Measurements from ENCODE around the gene FYB2. TPM values are rescaled to one million over a fixed set of nuclear protein-coding genes. Genes with fewer than 3 reads are reported as not detected.

Gene FYB2
- total RNA-seq, 1 donor from 2014 or later: not detected

DNA sequence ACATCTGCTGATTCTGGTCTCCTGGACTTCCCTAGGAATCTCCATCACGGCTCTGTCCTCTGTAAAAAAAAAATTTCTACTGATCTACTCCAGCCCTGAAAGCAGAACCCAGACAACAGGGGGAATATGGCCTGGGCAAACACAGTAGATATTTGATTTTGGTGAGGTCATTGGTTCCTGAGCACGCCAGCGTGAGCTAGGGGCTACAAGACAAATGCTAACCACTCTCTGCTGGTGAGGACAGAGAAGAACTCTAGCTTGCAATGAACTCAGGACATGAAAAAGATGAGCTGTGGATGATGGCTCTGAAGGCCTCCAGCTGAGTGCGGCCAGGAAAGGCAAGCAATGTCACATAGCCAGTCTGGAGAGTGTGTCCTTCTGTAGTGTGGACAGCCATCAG, 17.2 kb upstream of the FYB2 start:
- no peak for DNase-seq
- H3K27ac Mint-ChIP-seq (ENCODE audit: unreplicated experiment): no peak overlapping the region
- peaks cover 8% of the 10 kb centered on the region for H3K4me1 Mint-ChIP-seq (ENCODE audit: low read depth, unreplicated experiment)
- H3K27me3 Mint-ChIP-seq (ENCODE audit: unreplicated experiment): peaks cover 4% of the 10 kb centered on the region
- TF ChIP-seq, protein P1, sequence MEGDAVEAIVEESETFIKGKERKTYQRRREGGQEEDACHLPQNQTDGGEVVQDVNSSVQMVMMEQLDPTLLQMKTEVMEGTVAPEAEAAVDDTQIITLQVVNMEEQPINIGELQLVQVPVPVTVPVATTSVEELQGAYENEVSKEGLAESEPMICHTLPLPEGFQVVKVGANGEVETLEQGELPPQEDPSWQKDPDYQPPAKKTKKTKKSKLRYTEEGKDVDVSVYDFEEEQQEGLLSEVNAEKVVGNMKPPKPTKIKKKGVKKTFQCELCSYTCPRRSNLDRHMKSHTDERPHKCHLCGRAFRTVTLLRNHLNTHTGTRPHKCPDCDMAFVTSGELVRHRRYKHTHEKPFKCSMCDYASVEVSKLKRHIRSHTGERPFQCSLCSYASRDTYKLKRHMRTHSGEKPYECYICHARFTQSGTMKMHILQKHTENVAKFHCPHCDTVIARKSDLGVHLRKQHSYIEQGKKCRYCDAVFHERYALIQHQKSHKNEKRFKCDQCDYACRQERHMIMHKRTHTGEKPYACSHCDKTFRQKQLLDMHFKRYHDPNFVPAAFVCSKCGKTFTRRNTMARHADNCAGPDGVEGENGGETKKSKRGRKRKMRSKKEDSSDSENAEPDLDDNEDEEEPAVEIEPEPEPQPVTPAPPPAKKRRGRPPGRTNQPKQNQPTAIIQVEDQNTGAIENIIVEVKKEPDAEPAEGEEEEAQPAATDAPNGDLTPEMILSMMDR (IDR thresholded peaks at IDR 0.05; ENCODE audit: partially characterized antibody, unreplicated experiment): no peak
- H3K9me3 Mint-ChIP-seq (ENCODE audit: unreplicated experiment): peaks cover 4% of the 10 kb centered on the region
- H3K4me3 Mint-ChIP-seq (ENCODE audit: unreplicated experiment): no peak overlapping the region
- peaks cover 7% of the 10 kb centered on the region for H3K36me3 Mint-ChIP-seq (ENCODE audit: unreplicated experiment)

DNA sequence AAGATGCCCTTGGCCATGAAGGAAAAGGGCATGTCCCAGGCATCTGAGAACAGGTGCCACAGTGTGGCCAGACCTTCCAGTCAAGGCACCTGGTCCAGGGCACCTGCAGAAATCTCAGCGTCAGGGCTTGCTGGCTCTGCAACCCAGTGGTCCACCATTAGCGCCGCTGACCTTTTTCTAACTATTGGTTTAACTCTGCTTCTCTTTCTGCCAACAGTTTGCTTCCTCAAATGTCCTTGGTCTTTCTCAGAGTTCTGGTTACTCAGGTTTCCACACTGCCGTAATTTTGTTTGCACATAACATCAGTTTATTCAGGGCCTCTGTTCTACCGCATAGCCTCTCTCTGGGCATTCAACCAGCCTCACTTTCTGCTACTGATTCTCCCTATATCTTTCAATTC, 16.5 kb upstream of the FYB2 start:
- Mint-ChIP-seq H3K36me3 (ENCODE audit: unreplicated experiment) (peaks cover 7% of the 10 kb centered on the region), H3K9me3 (ENCODE audit: unreplicated experiment) (peaks cover 4% of the 10 kb centered on the region), H3K4me1 (ENCODE audit: low read depth, unreplicated experiment) (peaks cover 8% of the 10 kb centered on the region), H3K4me3 (ENCODE audit: unreplicated experiment) (no peak overlapping the region), H3K27ac (ENCODE audit: unreplicated experiment) (no peak overlapping the region), H3K27me3 (ENCODE audit: unreplicated experiment) (peaks cover 4% of the 10 kb centered on the region)
- TF ChIP-seq, protein P1 (IDR thresholded peaks at IDR 0.05; ENCODE audit: partially characterized antibody, unreplicated experiment): no peak
- no peak for DNase-seq

DNA sequence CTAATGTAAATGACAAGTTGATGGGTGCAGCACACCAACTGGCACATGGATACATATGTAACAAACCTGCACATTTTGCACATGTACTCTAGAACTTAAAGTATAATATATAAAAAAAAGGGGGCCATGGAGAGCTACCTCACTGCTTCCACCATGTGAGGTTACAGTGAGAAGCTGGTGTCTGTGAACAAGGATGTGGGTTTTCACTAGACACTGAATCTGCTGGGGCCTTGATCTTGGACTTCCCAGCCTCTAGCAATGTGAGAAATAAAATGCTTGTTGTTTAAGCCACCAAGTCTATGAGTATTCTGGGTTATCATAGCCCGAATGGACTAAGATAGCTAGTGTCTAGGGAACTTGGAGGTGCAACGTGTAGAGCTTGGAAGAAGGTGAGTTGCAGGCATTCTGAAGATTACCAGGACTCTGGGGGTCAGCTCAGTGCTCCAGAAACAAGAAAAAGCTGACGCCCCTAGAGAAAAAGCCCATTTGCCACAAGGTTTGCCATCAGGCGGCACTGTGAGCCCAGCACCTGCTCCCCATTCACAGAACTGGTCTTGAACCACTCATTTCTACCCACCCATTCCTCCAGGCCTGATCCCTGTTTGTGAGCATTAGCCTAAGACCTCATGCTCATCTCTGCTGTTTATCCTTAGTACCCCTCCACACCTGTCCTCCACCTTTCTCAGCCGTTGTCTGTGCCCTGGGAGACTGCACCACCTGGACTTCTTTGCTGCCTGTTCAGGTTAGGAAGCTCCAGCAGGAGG, 15.1 kb upstream of the FYB2 start:
- no peak for DNase-seq
- Mint-ChIP-seq H3K4me3 (ENCODE audit: unreplicated experiment) (no peak overlapping the region), H3K36me3 (ENCODE audit: unreplicated experiment) (peaks cover 7% of the 10 kb centered on the region), H3K27me3 (ENCODE audit: unreplicated experiment) (peaks cover 4% of the 10 kb centered on the region), H3K4me1 (ENCODE audit: low read depth, unreplicated experiment) (peaks cover 8% of the 10 kb centered on the region), H3K9me3 (ENCODE audit: unreplicated experiment) (peaks cover 4% of the 10 kb centered on the region), H3K27ac (ENCODE audit: unreplicated experiment) (no peak overlapping the region)
- TF ChIP-seq, protein P1 (IDR thresholded peaks at IDR 0.05; ENCODE audit: partially characterized antibody, unreplicated experiment): no peak

DNA sequence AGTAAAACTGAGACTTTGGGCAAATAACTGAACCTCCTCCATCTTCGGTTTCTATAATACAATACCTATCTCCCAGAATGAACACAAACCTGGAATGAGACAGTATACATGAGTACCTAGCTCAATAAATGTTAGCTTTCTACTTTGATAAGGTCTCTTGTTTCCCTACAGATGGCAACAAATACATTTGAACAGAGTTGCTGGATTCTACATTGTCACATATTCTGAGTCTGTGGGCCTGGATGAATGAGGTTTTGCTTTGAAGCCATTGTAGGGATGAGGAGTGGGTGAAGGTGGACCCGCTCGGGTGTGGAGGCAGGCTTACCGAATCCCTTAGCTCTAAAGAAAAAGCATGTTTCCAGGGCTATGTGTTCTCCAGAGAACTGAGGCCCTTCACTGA, 13.9 kb upstream of the FYB2 start:
- Mint-ChIP-seq H3K36me3 (ENCODE audit: unreplicated experiment) (peaks cover 7% of the 10 kb centered on the region), H3K9me3 (ENCODE audit: unreplicated experiment) (peaks cover 4% of the 10 kb centered on the region), H3K4me1 (ENCODE audit: low read depth, unreplicated experiment) (peaks cover 9% of the 10 kb centered on the region), H3K4me3 (ENCODE audit: unreplicated experiment) (no peak overlapping the region), H3K27ac (ENCODE audit: unreplicated experiment) (no peak overlapping the region), H3K27me3 (ENCODE audit: unreplicated experiment) (peaks cover 4% of the 10 kb centered on the region)
- TF ChIP-seq, protein P1 (IDR thresholded peaks at IDR 0.05; ENCODE audit: partially characterized antibody, unreplicated experiment): no peak
- no peak for DNase-seq

DNA sequence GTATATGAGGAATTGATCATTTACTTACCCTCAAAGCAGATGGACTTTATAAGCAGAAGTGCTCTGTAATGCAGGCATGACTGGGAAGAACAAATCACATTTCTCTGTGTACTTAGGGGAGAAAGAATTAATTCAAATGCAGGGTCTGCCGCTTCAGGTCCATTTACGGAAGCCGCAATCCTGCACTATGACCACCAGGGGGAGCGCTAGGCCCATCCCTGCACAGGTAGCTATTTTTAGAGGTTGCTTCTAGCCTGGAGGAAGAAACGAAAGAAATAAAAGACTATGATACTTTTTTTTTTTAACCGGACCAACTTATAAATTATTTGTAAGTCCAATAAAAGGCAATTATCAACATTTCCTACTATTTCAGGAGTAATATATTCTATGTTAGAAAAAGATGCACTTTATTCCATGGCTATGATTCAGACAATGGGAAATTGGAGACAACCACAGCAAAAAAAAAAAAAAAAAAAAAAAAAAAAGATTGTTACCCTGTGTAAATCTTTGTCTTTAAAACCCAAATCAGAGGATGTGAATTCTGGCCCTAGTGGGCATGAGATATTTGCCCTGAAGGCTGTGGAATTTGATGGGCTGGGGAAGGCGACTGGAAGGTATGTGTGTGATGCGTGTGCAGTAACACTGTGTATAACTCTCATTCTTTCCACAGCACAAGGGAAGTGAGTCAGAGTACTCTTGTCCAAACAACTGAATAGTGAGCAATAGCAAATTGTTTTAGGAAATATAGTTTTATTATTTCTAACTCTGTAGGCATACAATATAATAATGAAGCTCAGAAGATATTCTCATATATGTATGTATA, 12.9 kb upstream of the FYB2 start:
- H3K27ac Mint-ChIP-seq (ENCODE audit: unreplicated experiment): no peak overlapping the region
- H3K9me3 Mint-ChIP-seq (ENCODE audit: unreplicated experiment): peaks cover 4% of the 10 kb centered on the region
- TF ChIP-seq, protein P1 (IDR thresholded peaks at IDR 0.05; ENCODE audit: partially characterized antibody, unreplicated experiment): peak; percentile 98
- peaks cover 17% of the 10 kb centered on the region for H3K4me1 Mint-ChIP-seq (ENCODE audit: low read depth, unreplicated experiment)
- peaks cover 7% of the 10 kb centered on the region for H3K36me3 Mint-ChIP-seq (ENCODE audit: unreplicated experiment)
- peaks cover 4% of the 10 kb centered on the region for H3K27me3 Mint-ChIP-seq (ENCODE audit: unreplicated experiment)
- DNase-seq: peak; percentile 78
- H3K4me3 Mint-ChIP-seq (ENCODE audit: unreplicated experiment): no peak overlapping the region

Measured in glutamatergic neuron (in vitro differentiated cells).